WTC11 (cell line): ENCODE results near the gene HOXA1. TPM values are rescaled to one million over a fixed set of nuclear protein-coding genes. Genes with fewer than 3 reads are reported as not detected.

Source experiments
- ATAC-seq: fragments of 200-7000 bp; cut with Tn5 transposase; 2 replicates; pipeline ENCODE4 v1.10.0; 2021; ENCODE audit warnings: mild to moderate bottlenecking, moderate library complexity
- CTCF ChIA-PET: fragments of 300-600 bp; sonication (Branson Sonifier 250); formaldehyde crosslinking; loops from one replicate; lab custom pipeline; 2021; ENCODE audit warnings: antibody characterized with exemption; lab: Charles Lee
- POLR2A ChIA-PET: fragments of 350-600 bp; sonication (Branson Sonifier 250); formaldehyde crosslinking; loops from one replicate; lab custom pipeline; 2021; ENCODE audit warnings: antibody characterized with exemption; lab: Charles Lee
- DNase-seq: peaks from one replicate; pipeline ENCODE4 v3.0.0; 2021; ENCODE audit warnings: low spot score
- H3K27ac Mint-ChIP-seq: 2 replicates; pipeline ENCODE4 v1.8.0; 2021; ENCODE audit warnings: mixed read lengths
- H3K27me3 Mint-ChIP-seq: 2 replicates; pipeline ENCODE4 v1.8.0; 2021; ENCODE audit warnings: low read depth, mild to moderate bottlenecking, moderate library complexity, mixed read lengths
- H3K36me3 Mint-ChIP-seq: 2 replicates; pipeline ENCODE4 v1.8.0; 2021; ENCODE audit warnings: mixed read lengths
- H3K4me1 Mint-ChIP-seq: 2 replicates; pipeline ENCODE4 v1.8.0; 2022; ENCODE audit warnings: mixed read lengths
- H3K4me3 Mint-ChIP-seq: 2 replicates; pipeline ENCODE4 v1.8.0; 2021; ENCODE audit warnings: mild to moderate bottlenecking, moderate library complexity, mixed read lengths
- H3K9me3 Mint-ChIP-seq: 2 replicates; pipeline ENCODE4 v1.8.0; 2021; ENCODE audit warnings: mixed read lengths
- FOXJ3 ChIP-seq: sonication (generic); formaldehyde crosslinking; IDR thresholded peaks from 2 replicates; pipeline ENCODE4 v1.9.0; 2021; ENCODE audit warnings: missing genetic modification reagents, mild to moderate bottlenecking, borderline replicate concordance
- GABPB1 ChIP-seq: sonication (generic); formaldehyde crosslinking; IDR thresholded peaks from 2 replicates; pipeline ENCODE4 v1.8.1; 2023; ENCODE audit warnings: mild to moderate bottlenecking, missing genetic modification reagents
- GRHL2 ChIP-seq: fragments of 250-450 bp; sonication (Bioruptor Pico); IDR thresholded peaks from 2 replicates; pipeline ENCODE4 v1.8.0; 2022; ENCODE audit warnings: mild to moderate bottlenecking, moderate library complexity; ENCODE audit not compliant: insufficient replicate concordance, severe bottlenecking
- GTF2I ChIP-seq: fragments of 250-450 bp; sonication (Bioruptor Pico); conservative IDR thresholded peaks from 2 replicates; pipeline ENCODE4 v1.4.0; 2021; ENCODE audit warnings: mild to moderate bottlenecking
- JUN ChIP-seq: sonication (generic); formaldehyde crosslinking; IDR thresholded peaks from 2 replicates; pipeline ENCODE4 v1.8.0; 2023; ENCODE audit warnings: mild to moderate bottlenecking, missing genetic modification reagents
- OVOL2 ChIP-seq: fragments of 250-450 bp; sonication (Bioruptor Pico); IDR thresholded peaks from 2 replicates; pipeline ENCODE4 v1.9.0; 2021; ENCODE audit warnings: mild to moderate bottlenecking, borderline replicate concordance
- SOX15 ChIP-seq: fragments of 250-450 bp; sonication (Bioruptor Pico); IDR thresholded peaks from 2 replicates; pipeline ENCODE4 v1.9.0; 2021; ENCODE audit warnings: mild to moderate bottlenecking
- TEAD4 ChIP-seq: sonication (generic); formaldehyde crosslinking; IDR thresholded peaks from 2 replicates; pipeline ENCODE4 v1.8.0; 2022; ENCODE audit warnings: mild to moderate bottlenecking, missing genetic modification reagents
- ZNF121 ChIP-seq: sonication (generic); formaldehyde crosslinking; IDR thresholded peaks from 2 replicates; pipeline ENCODE4 v1.8.0; 2023; ENCODE audit warnings: missing genetic modification reagents
- ZNF219 ChIP-seq: sonication (generic); formaldehyde crosslinking; IDR thresholded peaks from 2 replicates; pipeline ENCODE4 v1.8.0; 2023; ENCODE audit warnings: missing genetic modification reagents, mild to moderate bottlenecking, borderline replicate concordance
- ZNF416 ChIP-seq: fragments of 250-450 bp; sonication (Bioruptor Pico); IDR thresholded peaks from 2 replicates; pipeline ENCODE4 v1.9.0; 2021; ENCODE audit warnings: mild to moderate bottlenecking, inconsistent platforms
- total RNA-seq: library from RNA; stranded (reverse); gene quantifications from 3 replicates; pipeline ENCODE4 v1.2.3, GENCODE V29; 2021
- TF ChIP-seq, protein P1 (sequence below): fragments of 250-450 bp; sonication (Bioruptor Pico); IDR thresholded peaks from 2 replicates; pipeline ENCODE4 v1.9.0; 2021; ENCODE audit warnings: moderate library complexity, mild to moderate bottlenecking, inconsistent platforms, borderline replicate concordance
- TF ChIP-seq, protein P2 (sequence below): fragments of 250-450 bp; sonication (Bioruptor Pico); IDR thresholded peaks from 2 replicates; pipeline ENCODE4 v1.9.0; 2021; ENCODE audit warnings: mild to moderate bottlenecking
- TF ChIP-seq, protein P3 (sequence below): sonication (generic); formaldehyde crosslinking; IDR thresholded peaks from 2 replicates; pipeline ENCODE4 v1.8.0; 2023; ENCODE audit warnings: mild to moderate bottlenecking, missing genetic modification reagents
- TF ChIP-seq, protein P4 (sequence below): fragments of 250-450 bp; sonication (Bioruptor Pico); IDR thresholded peaks from 2 replicates; pipeline ENCODE4 v1.9.0; 2021; ENCODE audit warnings: mild to moderate bottlenecking, borderline replicate concordance
- TF ChIP-seq, protein P5 (sequence below): fragments of 250-450 bp; sonication (Bioruptor Pico); IDR thresholded peaks from 2 replicates; pipeline ENCODE4 v2.1.2; 2022; ENCODE audit warnings: mild to moderate bottlenecking, moderate library complexity
- TF ChIP-seq, protein P6 (sequence below): fragments of 200-600 bp; IDR thresholded peaks from 2 replicates; pipeline ENCODE4 v1.8.0; 2022; ENCODE audit warnings: antibody characterized with exemption
- TF ChIP-seq, protein P7 (sequence below): sonication (generic); formaldehyde crosslinking; IDR thresholded peaks from 2 replicates; pipeline ENCODE4 v1.8.1; 2023; ENCODE audit warnings: mild to moderate bottlenecking, missing genetic modification reagents
- TF ChIP-seq, protein P8 (sequence below): sonication (generic); formaldehyde crosslinking; IDR thresholded peaks from 2 replicates; pipeline ENCODE4 v1.8.1; 2022; ENCODE audit warnings: low read depth, missing genetic modification reagents, borderline replicate concordance

Gene HOXA1
- total RNA-seq, 1 experiment from 2014 or later = not detected

DNA sequence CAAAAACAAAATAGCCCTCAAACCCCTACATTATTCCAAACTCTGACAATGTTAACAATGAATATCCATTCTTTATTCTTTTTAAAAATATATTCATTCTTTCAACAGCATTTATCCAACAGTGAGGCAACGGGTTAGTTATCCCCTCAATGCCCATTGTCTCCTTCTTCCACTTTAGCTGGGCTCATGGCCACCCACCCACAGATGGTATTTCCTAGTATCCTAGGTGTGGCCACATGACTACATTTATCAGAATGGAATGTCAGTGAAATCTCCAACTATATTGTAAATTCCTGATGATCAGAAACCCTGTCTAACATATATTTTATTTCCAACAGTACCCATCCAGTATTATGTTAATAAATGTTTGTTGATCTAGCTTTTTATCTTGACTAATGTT, 13.6 kb downstream of the HOXA1 start:
- DNase-seq (no peak), ATAC-seq (no peak)
- H3K36me3 Mint-ChIP-seq = no peaks in the 10 kb centered on the region
- H3K4me3 Mint-ChIP-seq = no peak overlapping the region
- peaks cover 3% of the 10 kb centered on the region; the same call in 1 of the 2 replicates for H3K4me1 Mint-ChIP-seq
- TF ChIP-seq, protein P1, sequence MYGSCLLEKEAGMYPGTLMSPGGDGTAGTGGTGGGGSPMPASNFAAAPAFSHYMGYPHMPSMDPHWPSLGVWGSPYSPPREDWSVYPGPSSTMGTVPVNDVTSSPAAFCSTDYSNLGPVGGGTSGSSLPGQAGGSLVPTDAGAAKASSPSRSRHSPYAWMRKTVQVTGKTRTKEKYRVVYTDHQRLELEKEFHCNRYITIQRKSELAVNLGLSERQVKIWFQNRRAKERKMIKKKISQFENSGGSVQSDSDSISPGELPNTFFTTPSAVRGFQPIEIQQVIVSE = no peak
- TF ChIP-seq, protein P2, sequence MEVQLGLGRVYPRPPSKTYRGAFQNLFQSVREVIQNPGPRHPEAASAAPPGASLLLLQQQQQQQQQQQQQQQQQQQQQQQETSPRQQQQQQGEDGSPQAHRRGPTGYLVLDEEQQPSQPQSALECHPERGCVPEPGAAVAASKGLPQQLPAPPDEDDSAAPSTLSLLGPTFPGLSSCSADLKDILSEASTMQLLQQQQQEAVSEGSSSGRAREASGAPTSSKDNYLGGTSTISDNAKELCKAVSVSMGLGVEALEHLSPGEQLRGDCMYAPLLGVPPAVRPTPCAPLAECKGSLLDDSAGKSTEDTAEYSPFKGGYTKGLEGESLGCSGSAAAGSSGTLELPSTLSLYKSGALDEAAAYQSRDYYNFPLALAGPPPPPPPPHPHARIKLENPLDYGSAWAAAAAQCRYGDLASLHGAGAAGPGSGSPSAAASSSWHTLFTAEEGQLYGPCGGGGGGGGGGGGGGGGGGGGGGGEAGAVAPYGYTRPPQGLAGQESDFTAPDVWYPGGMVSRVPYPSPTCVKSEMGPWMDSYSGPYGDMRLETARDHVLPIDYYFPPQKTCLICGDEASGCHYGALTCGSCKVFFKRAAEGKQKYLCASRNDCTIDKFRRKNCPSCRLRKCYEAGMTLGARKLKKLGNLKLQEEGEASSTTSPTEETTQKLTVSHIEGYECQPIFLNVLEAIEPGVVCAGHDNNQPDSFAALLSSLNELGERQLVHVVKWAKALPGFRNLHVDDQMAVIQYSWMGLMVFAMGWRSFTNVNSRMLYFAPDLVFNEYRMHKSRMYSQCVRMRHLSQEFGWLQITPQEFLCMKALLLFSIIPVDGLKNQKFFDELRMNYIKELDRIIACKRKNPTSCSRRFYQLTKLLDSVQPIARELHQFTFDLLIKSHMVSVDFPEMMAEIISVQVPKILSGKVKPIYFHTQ (CRISPR knock-in tag) = no peak
- TF ChIP-seq, protein P3, sequence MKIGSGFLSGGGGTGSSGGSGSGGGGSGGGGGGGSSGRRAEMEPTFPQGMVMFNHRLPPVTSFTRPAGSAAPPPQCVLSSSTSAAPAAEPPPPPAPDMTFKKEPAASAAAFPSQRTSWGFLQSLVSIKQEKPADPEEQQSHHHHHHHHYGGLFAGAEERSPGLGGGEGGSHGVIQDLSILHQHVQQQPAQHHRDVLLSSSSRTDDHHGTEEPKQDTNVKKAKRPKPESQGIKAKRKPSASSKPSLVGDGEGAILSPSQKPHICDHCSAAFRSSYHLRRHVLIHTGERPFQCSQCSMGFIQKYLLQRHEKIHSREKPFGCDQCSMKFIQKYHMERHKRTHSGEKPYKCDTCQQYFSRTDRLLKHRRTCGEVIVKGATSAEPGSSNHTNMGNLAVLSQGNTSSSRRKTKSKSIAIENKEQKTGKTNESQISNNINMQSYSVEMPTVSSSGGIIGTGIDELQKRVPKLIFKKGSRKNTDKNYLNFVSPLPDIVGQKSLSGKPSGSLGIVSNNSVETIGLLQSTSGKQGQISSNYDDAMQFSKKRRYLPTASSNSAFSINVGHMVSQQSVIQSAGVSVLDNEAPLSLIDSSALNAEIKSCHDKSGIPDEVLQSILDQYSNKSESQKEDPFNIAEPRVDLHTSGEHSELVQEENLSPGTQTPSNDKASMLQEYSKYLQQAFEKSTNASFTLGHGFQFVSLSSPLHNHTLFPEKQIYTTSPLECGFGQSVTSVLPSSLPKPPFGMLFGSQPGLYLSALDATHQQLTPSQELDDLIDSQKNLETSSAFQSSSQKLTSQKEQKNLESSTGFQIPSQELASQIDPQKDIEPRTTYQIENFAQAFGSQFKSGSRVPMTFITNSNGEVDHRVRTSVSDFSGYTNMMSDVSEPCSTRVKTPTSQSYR (CRISPR knock-in tag) = no peak
- TF ChIP-seq, protein P4, sequence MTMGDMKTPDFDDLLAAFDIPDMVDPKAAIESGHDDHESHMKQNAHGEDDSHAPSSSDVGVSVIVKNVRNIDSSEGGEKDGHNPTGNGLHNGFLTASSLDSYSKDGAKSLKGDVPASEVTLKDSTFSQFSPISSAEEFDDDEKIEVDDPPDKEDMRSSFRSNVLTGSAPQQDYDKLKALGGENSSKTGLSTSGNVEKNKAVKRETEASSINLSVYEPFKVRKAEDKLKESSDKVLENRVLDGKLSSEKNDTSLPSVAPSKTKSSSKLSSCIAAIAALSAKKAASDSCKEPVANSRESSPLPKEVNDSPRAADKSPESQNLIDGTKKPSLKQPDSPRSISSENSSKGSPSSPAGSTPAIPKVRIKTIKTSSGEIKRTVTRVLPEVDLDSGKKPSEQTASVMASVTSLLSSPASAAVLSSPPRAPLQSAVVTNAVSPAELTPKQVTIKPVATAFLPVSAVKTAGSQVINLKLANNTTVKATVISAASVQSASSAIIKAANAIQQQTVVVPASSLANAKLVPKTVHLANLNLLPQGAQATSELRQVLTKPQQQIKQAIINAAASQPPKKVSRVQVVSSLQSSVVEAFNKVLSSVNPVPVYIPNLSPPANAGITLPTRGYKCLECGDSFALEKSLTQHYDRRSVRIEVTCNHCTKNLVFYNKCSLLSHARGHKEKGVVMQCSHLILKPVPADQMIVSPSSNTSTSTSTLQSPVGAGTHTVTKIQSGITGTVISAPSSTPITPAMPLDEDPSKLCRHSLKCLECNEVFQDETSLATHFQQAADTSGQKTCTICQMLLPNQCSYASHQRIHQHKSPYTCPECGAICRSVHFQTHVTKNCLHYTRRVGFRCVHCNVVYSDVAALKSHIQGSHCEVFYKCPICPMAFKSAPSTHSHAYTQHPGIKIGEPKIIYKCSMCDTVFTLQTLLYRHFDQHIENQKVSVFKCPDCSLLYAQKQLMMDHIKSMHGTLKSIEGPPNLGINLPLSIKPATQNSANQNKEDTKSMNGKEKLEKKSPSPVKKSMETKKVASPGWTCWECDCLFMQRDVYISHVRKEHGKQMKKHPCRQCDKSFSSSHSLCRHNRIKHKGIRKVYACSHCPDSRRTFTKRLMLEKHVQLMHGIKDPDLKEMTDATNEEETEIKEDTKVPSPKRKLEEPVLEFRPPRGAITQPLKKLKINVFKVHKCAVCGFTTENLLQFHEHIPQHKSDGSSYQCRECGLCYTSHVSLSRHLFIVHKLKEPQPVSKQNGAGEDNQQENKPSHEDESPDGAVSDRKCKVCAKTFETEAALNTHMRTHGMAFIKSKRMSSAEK (CRISPR knock-in tag) = no peak
- TF ChIP-seq ZNF219 (CRISPR knock-in tag) (no peak), TEAD4 (no peak), GRHL2 (no peak), SOX15 (CRISPR knock-in tag) (no peak), FOXJ3 (CRISPR knock-in tag) (no peak), JUN (no peak), ZNF416 (CRISPR knock-in tag) (no peak), GABPB1 (CRISPR knock-in tag) (no peak), OVOL2 (no peak), ZNF121 (CRISPR knock-in tag) (no peak), GTF2I (no peak)
- TF ChIP-seq, protein P5, sequence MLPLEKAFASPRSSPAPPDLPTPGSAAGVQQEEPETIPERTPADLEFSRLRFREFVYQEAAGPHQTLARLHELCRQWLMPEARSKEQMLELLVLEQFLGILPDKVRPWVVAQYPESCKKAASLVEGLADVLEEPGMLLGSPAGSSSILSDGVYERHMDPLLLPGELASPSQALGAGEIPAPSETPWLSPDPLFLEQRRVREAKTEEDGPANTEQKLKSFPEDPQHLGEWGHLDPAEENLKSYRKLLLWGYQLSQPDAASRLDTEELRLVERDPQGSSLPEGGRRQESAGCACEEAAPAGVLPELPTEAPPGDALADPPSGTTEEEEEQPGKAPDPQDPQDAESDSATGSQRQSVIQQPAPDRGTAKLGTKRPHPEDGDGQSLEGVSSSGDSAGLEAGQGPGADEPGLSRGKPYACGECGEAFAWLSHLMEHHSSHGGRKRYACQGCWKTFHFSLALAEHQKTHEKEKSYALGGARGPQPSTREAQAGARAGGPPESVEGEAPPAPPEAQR (CRISPR knock-in tag) = no peak
- TF ChIP-seq, protein P6, sequence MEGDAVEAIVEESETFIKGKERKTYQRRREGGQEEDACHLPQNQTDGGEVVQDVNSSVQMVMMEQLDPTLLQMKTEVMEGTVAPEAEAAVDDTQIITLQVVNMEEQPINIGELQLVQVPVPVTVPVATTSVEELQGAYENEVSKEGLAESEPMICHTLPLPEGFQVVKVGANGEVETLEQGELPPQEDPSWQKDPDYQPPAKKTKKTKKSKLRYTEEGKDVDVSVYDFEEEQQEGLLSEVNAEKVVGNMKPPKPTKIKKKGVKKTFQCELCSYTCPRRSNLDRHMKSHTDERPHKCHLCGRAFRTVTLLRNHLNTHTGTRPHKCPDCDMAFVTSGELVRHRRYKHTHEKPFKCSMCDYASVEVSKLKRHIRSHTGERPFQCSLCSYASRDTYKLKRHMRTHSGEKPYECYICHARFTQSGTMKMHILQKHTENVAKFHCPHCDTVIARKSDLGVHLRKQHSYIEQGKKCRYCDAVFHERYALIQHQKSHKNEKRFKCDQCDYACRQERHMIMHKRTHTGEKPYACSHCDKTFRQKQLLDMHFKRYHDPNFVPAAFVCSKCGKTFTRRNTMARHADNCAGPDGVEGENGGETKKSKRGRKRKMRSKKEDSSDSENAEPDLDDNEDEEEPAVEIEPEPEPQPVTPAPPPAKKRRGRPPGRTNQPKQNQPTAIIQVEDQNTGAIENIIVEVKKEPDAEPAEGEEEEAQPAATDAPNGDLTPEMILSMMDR = no peak
- TF ChIP-seq, protein P7, sequence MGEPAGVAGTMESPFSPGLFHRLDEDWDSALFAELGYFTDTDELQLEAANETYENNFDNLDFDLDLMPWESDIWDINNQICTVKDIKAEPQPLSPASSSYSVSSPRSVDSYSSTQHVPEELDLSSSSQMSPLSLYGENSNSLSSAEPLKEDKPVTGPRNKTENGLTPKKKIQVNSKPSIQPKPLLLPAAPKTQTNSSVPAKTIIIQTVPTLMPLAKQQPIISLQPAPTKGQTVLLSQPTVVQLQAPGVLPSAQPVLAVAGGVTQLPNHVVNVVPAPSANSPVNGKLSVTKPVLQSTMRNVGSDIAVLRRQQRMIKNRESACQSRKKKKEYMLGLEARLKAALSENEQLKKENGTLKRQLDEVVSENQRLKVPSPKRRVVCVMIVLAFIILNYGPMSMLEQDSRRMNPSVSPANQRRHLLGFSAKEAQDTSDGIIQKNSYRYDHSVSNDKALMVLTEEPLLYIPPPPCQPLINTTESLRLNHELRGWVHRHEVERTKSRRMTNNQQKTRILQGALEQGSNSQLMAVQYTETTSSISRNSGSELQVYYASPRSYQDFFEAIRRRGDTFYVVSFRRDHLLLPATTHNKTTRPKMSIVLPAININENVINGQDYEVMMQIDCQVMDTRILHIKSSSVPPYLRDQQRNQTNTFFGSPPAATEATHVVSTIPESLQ (CRISPR knock-in tag) = no peak
- TF ChIP-seq, protein P8, sequence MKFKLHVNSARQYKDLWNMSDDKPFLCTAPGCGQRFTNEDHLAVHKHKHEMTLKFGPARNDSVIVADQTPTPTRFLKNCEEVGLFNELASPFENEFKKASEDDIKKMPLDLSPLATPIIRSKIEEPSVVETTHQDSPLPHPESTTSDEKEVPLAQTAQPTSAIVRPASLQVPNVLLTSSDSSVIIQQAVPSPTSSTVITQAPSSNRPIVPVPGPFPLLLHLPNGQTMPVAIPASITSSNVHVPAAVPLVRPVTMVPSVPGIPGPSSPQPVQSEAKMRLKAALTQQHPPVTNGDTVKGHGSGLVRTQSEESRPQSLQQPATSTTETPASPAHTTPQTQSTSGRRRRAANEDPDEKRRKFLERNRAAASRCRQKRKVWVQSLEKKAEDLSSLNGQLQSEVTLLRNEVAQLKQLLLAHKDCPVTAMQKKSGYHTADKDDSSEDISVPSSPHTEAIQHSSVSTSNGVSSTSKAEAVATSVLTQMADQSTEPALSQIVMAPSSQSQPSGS (CRISPR knock-in tag) = no peak
- ChIA-PET CTCF (no interaction called here), POLR2A (no interaction called here)
- no peaks in the 10 kb centered on the region for H3K9me3 Mint-ChIP-seq
- H3K27ac Mint-ChIP-seq = no peak overlapping the region
- H3K27me3 Mint-ChIP-seq = peaks cover 57% of the 10 kb centered on the region
